Keratinocyte (primary cell): Measurements from ENCODE around the gene ACMSD.

ENCODE experiments used
- EZH2 ChIP-seq: IDR thresholded peaks from one replicate; pipeline ENCODE4 v1.6.1; 2012; ENCODE audit warnings: inconsistent platforms, mild to moderate bottlenecking, low read length, moderate library complexity
- TF ChIP-seq, protein P1 (sequence below), 3 experiments: IDR thresholded peaks in 1 of 3; conservative IDR thresholded peaks in 1 of 3; optimal IDR thresholded peaks in 1 of 3; 2 replicates in 2 of 3; 3 replicates in 1 of 3; pipeline versions ENCODE3 to v1.5.1; 2011; ENCODE audit warnings: low read length in 3 of 3, mild to moderate bottlenecking in 3 of 3, moderate library complexity in 2 of 3, control low read depth in 1 of 3, inconsistent platforms in 1 of 3; ENCODE audit not compliant: insufficient read depth in 2 of 3; ENCODE audit errors: extremely low read depth in 1 of 3

DNA sequence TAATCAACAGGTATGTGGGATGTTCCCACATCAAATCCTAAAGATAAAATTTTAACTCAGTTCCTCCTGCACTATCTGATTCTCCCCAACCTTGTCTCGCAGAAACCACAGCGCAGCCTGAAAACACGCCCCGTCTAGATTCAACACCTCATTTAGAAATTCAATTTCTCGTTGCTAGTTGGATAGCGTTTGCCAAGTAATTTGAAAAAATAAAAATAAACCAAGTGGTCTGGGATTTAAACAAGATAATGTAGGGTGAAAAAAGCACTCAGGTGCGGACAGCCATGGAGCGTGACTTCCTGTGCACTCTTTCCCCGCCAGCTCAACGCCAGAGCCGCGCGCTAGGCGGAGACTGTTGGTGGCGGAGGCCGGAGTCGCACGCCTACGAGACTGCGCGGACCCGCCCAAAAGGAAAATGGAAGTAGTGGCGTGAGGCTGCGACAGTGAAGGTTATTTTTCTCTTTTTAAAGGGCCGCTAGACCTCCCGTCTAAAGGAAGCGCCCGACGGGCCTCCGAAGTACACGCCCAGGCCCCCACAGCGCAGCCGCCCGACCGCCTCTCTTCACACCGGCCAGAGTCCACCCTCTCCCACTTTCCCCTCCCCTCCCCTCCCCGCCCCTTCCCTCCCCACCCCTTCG is 79.6 kb downstream of the ACMSD start:
- TF ChIP-seq, protein P1, sequence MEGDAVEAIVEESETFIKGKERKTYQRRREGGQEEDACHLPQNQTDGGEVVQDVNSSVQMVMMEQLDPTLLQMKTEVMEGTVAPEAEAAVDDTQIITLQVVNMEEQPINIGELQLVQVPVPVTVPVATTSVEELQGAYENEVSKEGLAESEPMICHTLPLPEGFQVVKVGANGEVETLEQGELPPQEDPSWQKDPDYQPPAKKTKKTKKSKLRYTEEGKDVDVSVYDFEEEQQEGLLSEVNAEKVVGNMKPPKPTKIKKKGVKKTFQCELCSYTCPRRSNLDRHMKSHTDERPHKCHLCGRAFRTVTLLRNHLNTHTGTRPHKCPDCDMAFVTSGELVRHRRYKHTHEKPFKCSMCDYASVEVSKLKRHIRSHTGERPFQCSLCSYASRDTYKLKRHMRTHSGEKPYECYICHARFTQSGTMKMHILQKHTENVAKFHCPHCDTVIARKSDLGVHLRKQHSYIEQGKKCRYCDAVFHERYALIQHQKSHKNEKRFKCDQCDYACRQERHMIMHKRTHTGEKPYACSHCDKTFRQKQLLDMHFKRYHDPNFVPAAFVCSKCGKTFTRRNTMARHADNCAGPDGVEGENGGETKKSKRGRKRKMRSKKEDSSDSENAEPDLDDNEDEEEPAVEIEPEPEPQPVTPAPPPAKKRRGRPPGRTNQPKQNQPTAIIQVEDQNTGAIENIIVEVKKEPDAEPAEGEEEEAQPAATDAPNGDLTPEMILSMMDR (optimal IDR thresholded peaks at IDR 0.05 in 1 of 3, IDR thresholded peaks at IDR 0.05 in 1 of 3, conservative IDR thresholded peaks at IDR 0.05 in 1 of 3; ENCODE audit: extremely low read depth in 1 of 3, insufficient read depth in 2 of 3, low read length in 3 of 3) = peak in 2 of 3 experiments; percentile 29 to 36
- no peak for TF ChIP-seq EZH2
